HG03439 (cell line): ENCODE data around the gene NKPD1.

Experiments used
- ATAC-seq: cut with Tn5 transposase; IDR thresholded peaks from one replicate; pipeline ENCODE4 v1.9.1; 2021; ENCODE audit warnings: mild to moderate bottlenecking, moderate library complexity; ENCODE audit not compliant: unreplicated experiment

Gene NKPD1

GRCh38 chr19:45175515-45176345 is 14.9 kb upstream of the NKPD1 start:
- ATAC-seq = no peak

- no peak for ATAC-seq
Observed at GRCh38 chr19:45173816-45174215, 13.0 kb upstream of the NKPD1 start.

- ATAC-seq = no peak
Observed at GRCh38 chr19:45172611-45173208, 11.9 kb upstream of the NKPD1 start.

GRCh38 chr19:45172173-45172572 is 11.4 kb upstream of the NKPD1 start:
- no peak for ATAC-seq

- no peak for ATAC-seq
Observed at GRCh38 chr19:45171211-45171623, 10.4 kb upstream of the NKPD1 start.

GRCh38 chr19:45170146-45171106 is 9.6 kb upstream of the NKPD1 start:
- no peak for ATAC-seq

- ATAC-seq = no peak
Observed at GRCh38 chr19:45169602-45170001, 8.8 kb upstream of the NKPD1 start.

GRCh38 chr19:45168767-45169351 is 8.1 kb upstream of the NKPD1 start:
- ATAC-seq = no peak

GRCh38 chr19:45166723-45167252 is 6.0 kb upstream of the NKPD1 start:
- no peak for ATAC-seq

GRCh38 chr19:45164577-45165335 is 4.0 kb upstream of the NKPD1 start:
- ATAC-seq = peak; percentile 58

GRCh38 chr19:45163751-45164460 is 3.1 kb upstream of the NKPD1 start:
- ATAC-seq = no peak

- ATAC-seq = no peak
Observed at GRCh38 chr19:45163156-45163555, 2.4 kb upstream of the NKPD1 start.

- no peak for ATAC-seq
Observed at GRCh38 chr19:45162608-45163143, 1.9 kb upstream of the NKPD1 start.

- no peak for ATAC-seq
Observed at GRCh38 chr19:45161738-45162607, 1.2 kb upstream of the NKPD1 start.

GRCh38 chr19:45159971-45160324 is 834 bp downstream of the NKPD1 start:
- ATAC-seq = no peak

- no peak for ATAC-seq
Observed at GRCh38 chr19:45159210-45159970, 1.4 kb downstream of the NKPD1 start.

GRCh38 chr19:45158503-45159209 is 2.1 kb downstream of the NKPD1 start:
- no peak for ATAC-seq
